ENCODE results near the gene BTBD9.

The BTBD9 gene

GRCh38 chr6:38162493-38163185 lies 477.1 kb downstream of the BTBD9 start:
- no peak for DNase-seq (ENCODE audit: low read depth in 2 of 2)

GRCh38 chr6:38161754-38162492 lies 477.8 kb downstream of the BTBD9 start:
- no peak for DNase-seq (ENCODE audit: low read depth in 2 of 2)

- DNase-seq (ENCODE audit: low read depth in 2 of 2), result no peak
Measured at GRCh38 chr6:38161331-38161730, 478.4 kb downstream of the BTBD9 start.

- DNase-seq (ENCODE audit: low read depth in 2 of 2), result no peak
Measured at GRCh38 chr6:38160831-38161230, 478.9 kb downstream of the BTBD9 start.

GRCh38 chr6:38159596-38159995 lies 480.1 kb downstream of the BTBD9 start:
- DNase-seq (ENCODE audit: low read depth in 2 of 2), result no peak

GRCh38 chr6:38158762-38159350 lies 480.9 kb downstream of the BTBD9 start:
- DNase-seq (ENCODE audit: low read depth in 2 of 2), result no peak

- no peak for DNase-seq (ENCODE audit: low read depth in 2 of 2)
Measured at GRCh38 chr6:38157905-38158304, 481.8 kb downstream of the BTBD9 start.

GRCh38 chr6:38156818-38157565 lies 482.7 kb downstream of the BTBD9 start:
- DNase-seq (ENCODE audit: low read depth in 2 of 2), result no peak

GRCh38 chr6:38155621-38156204 lies 484.0 kb downstream of the BTBD9 start:
- DNase-seq (ENCODE audit: low read depth in 2 of 2), result no peak

- no peak for DNase-seq (ENCODE audit: low read depth in 2 of 2)
Measured at GRCh38 chr6:38155144-38155543, 484.6 kb downstream of the BTBD9 start.

- no peak for DNase-seq (ENCODE audit: low read depth in 2 of 2)
Measured at GRCh38 chr6:38154731-38155130, 485.0 kb downstream of the BTBD9 start.

- DNase-seq (ENCODE audit: low read depth in 2 of 2), result no peak
Measured at GRCh38 chr6:38153798-38154345, 485.9 kb downstream of the BTBD9 start.

GRCh38 chr6:38153076-38153797 lies 486.5 kb downstream of the BTBD9 start:
- DNase-seq (ENCODE audit: low read depth in 2 of 2), result no peak

GRCh38 chr6:38152620-38153019 lies 487.1 kb downstream of the BTBD9 start:
- no peak for DNase-seq (ENCODE audit: low read depth in 2 of 2)

- no peak for DNase-seq (ENCODE audit: low read depth in 2 of 2)
Measured at GRCh38 chr6:38151580-38152500, 487.9 kb downstream of the BTBD9 start.

GRCh38 chr6:38150681-38151296 lies 488.9 kb downstream of the BTBD9 start:
- DNase-seq (ENCODE audit: low read depth in 2 of 2), result no peak

GRCh38 chr6:38150021-38150420 lies 489.7 kb downstream of the BTBD9 start:
- DNase-seq (ENCODE audit: low read depth in 2 of 2), result no peak

- no peak for DNase-seq (ENCODE audit: low read depth in 2 of 2)
Measured at GRCh38 chr6:38149531-38149930, 490.2 kb downstream of the BTBD9 start.

GRCh38 chr6:38148606-38149005 lies 491.1 kb downstream of the BTBD9 start:
- no peak for DNase-seq (ENCODE audit: low read depth in 2 of 2)

GRCh38 chr6:38146734-38147027 lies 493.0 kb downstream of the BTBD9 start:
- DNase-seq (ENCODE audit: low read depth in 2 of 2), result no peak

Measured in stimulated activated CD8-positive, alpha-beta memory T cell treated with anti-CD3 and anti-CD28 coated beads, Interleukin-2, amount 100 ng/mL, for 1 hour (primary cell).